OCI-LY7 (cell line): Measurements from ENCODE around the gene COL15A1.

Experiments used
- EZH2phosphoT487 ChIP-seq: fragments of 200-600 bp; sonication (generic); IDR thresholded peaks from 2 replicates; pipeline ENCODE4 v1.6.1; 2018; ENCODE audit warnings: low read depth, borderline replicate concordance, mild to moderate bottlenecking, mixed run types, antibody characterized with exemption, low read length, moderate library complexity, mixed read lengths
- TF ChIP-seq, protein P1 (sequence below): fragments of 200-600 bp; sonication (generic); conservative IDR thresholded peaks from 2 replicates; pipeline ENCODE4 v1.5.1; 2014; ENCODE audit warnings: mild to moderate bottlenecking, antibody characterized with exemption, low read length, moderate library complexity, mixed read lengths

- TF ChIP-seq, protein P1, sequence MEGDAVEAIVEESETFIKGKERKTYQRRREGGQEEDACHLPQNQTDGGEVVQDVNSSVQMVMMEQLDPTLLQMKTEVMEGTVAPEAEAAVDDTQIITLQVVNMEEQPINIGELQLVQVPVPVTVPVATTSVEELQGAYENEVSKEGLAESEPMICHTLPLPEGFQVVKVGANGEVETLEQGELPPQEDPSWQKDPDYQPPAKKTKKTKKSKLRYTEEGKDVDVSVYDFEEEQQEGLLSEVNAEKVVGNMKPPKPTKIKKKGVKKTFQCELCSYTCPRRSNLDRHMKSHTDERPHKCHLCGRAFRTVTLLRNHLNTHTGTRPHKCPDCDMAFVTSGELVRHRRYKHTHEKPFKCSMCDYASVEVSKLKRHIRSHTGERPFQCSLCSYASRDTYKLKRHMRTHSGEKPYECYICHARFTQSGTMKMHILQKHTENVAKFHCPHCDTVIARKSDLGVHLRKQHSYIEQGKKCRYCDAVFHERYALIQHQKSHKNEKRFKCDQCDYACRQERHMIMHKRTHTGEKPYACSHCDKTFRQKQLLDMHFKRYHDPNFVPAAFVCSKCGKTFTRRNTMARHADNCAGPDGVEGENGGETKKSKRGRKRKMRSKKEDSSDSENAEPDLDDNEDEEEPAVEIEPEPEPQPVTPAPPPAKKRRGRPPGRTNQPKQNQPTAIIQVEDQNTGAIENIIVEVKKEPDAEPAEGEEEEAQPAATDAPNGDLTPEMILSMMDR: no peak
- TF ChIP-seq EZH2phosphoT487: no peak
Observed at GRCh38 chr9:98944734-98945074, 997 bp downstream of the COL15A1 start.
